HG03045 (cell line): ENCODE measurements around the gene PTPN23.
A peak's percentile ranks its signal among the peaks of the same experiment; 100 is the strongest.

ENCODE experiments used
- ATAC-seq: cut with Tn5 transposase; IDR thresholded peaks from one replicate; pipeline ENCODE4 v1.9.1; 2021; ENCODE audit warnings: mild to moderate bottlenecking, moderate library complexity; ENCODE audit not compliant: unreplicated experiment

Gene PTPN23

GRCh38 chr3:47418167-47419082, 37.6 kb downstream of the PTPN23 start:
- no peak for ATAC-seq

GRCh38 chr3:47419083-47420043, 38.5 kb downstream of the PTPN23 start:
- ATAC-seq: no peak

GRCh38 chr3:47420044-47420430, 39.2 kb downstream of the PTPN23 start:
- ATAC-seq: no peak

GRCh38 chr3:47420511-47421484, 40.0 kb downstream of the PTPN23 start:
- peak; percentile 69 for ATAC-seq

GRCh38 chr3:47421741-47422649, 41.2 kb downstream of the PTPN23 start:
- ATAC-seq: no peak

GRCh38 chr3:47422743-47423142, 41.9 kb downstream of the PTPN23 start:
- ATAC-seq: no peak

- ATAC-seq: no peak
Observed at GRCh38 chr3:47423548-47424145, 42.8 kb downstream of the PTPN23 start.

- no peak for ATAC-seq
Observed at GRCh38 chr3:47424434-47425382, 43.9 kb downstream of the PTPN23 start.

- ATAC-seq: no peak
Observed at GRCh38 chr3:47425383-47425778, 44.6 kb downstream of the PTPN23 start.

- no peak for ATAC-seq
Observed at GRCh38 chr3:47425959-47426358, 45.1 kb downstream of the PTPN23 start.

- no peak for ATAC-seq
Observed at GRCh38 chr3:47427866-47428265, 47.0 kb downstream of the PTPN23 start.

- no peak for ATAC-seq
Observed at GRCh38 chr3:47428662-47429061, 47.8 kb downstream of the PTPN23 start.

GRCh38 chr3:47429476-47430270, 48.9 kb downstream of the PTPN23 start:
- ATAC-seq: no peak

GRCh38 chr3:47430606-47431005, 49.8 kb downstream of the PTPN23 start:
- ATAC-seq: no peak

- ATAC-seq: no peak
Observed at GRCh38 chr3:47431225-47431624, 50.4 kb downstream of the PTPN23 start.

- ATAC-seq: no peak
Observed at GRCh38 chr3:47432673-47433072, 51.9 kb downstream of the PTPN23 start.

GRCh38 chr3:47433796-47434195, 53.0 kb downstream of the PTPN23 start:
- no peak for ATAC-seq
